H9 (cell line): ENCODE measurements around the gene ENOX2. TPM values are rescaled to one million over a fixed set of nuclear protein-coding genes. Genes with fewer than 3 reads are reported as not detected.

ENCODE experiments used
- DNase-seq: peaks from one replicate; pipeline ENCODE4 v3.0.0-alpha.2; 2017
- H2AFZ ChIP-seq: one replicate; pipeline ENCODE4 v1.6.1; 2013; ENCODE audit warnings: mild to moderate bottlenecking, low read length, control low read depth, moderate library complexity
- H2AK5ac ChIP-seq: 2 replicates; pipeline ENCODE4 v1.6.1; 2013; ENCODE audit warnings: low read length, control low read depth, mixed read lengths; ENCODE audit not compliant: insufficient read length
- H2BK120ac ChIP-seq: one replicate; pipeline ENCODE4 v1.6.1; 2013; ENCODE audit warnings: low read depth, mild to moderate bottlenecking, low read length, control low read depth, inconsistent platforms; ENCODE audit not compliant: poor library complexity, severe bottlenecking
- H2BK12ac ChIP-seq: 2 replicates; pipeline ENCODE4 v1.6.1; 2013; ENCODE audit warnings: low read length, control low read depth, mixed read lengths, low read depth; ENCODE audit not compliant: insufficient read length
- H2BK15ac ChIP-seq: 2 replicates; pipeline ENCODE4 v1.6.1; 2013; ENCODE audit warnings: low read depth, low read length, control low read depth
- H2BK20ac ChIP-seq: one replicate; pipeline ENCODE4 v1.6.1; 2013; ENCODE audit warnings: low read depth, mild to moderate bottlenecking, low read length, control low read depth, inconsistent platforms; ENCODE audit not compliant: poor library complexity, severe bottlenecking
- H2BK5ac ChIP-seq: 2 replicates; pipeline ENCODE4 v1.6.1; 2013; ENCODE audit warnings: low read length, control low read depth, mixed read lengths; ENCODE audit not compliant: insufficient read length
- H3K14ac ChIP-seq: 2 replicates; pipeline ENCODE4 v1.6.1; 2013; ENCODE audit warnings: low read length, control low read depth; ENCODE audit not compliant: insufficient read depth
- H3K18ac ChIP-seq: 2 replicates; pipeline ENCODE4 v1.6.1; 2013; ENCODE audit warnings: low read depth, mild to moderate bottlenecking, mixed read lengths, low read length, control low read depth; ENCODE audit not compliant: insufficient read length
- H3K23ac ChIP-seq: 2 replicates; pipeline ENCODE4 v1.6.1; 2013; ENCODE audit warnings: low read length, control low read depth, mixed read lengths, low read depth; ENCODE audit not compliant: insufficient read length
- H3K23me2 ChIP-seq: 2 replicates; pipeline ENCODE4 v1.6.1; 2013; ENCODE audit warnings: low read depth, mild to moderate bottlenecking, mixed read lengths, low read length, control low read depth; ENCODE audit not compliant: insufficient read length, poor library complexity, severe bottlenecking
- H3K27ac ChIP-seq: 2 replicates; pipeline ENCODE4 v1.5.1; 2013; ENCODE audit warnings: low read length, control low read depth, mixed read lengths, low read depth; ENCODE audit not compliant: insufficient read length
- H3K27me3 ChIP-seq: 2 replicates; pipeline ENCODE4 v1.6.1; 2013; ENCODE audit warnings: low read length, control low read depth, inconsistent platforms; ENCODE audit not compliant: insufficient read depth
- H3K4ac ChIP-seq: 2 replicates; pipeline ENCODE4 v1.6.1; 2013; ENCODE audit warnings: low read depth, mild to moderate bottlenecking, control low read depth, inconsistent platforms, low read length, moderate library complexity
- H3K4me1 ChIP-seq: 2 replicates; pipeline ENCODE4 v1.6.1; 2013; ENCODE audit warnings: low read length, control low read depth, inconsistent platforms; ENCODE audit not compliant: insufficient read depth
- H3K4me2 ChIP-seq: 2 replicates; pipeline ENCODE4 v1.6.1; 2013; ENCODE audit warnings: low read length, control low read depth, mixed read lengths; ENCODE audit not compliant: insufficient read length, insufficient read depth
- H3K56ac ChIP-seq: 2 replicates; pipeline ENCODE4 v1.6.1; 2013; ENCODE audit warnings: low read depth, mild to moderate bottlenecking, mixed read lengths, low read length, control low read depth; ENCODE audit not compliant: insufficient read length
- H3K79me1 ChIP-seq: 2 replicates; pipeline ENCODE4 v1.6.1; 2013; ENCODE audit warnings: low read depth, mild to moderate bottlenecking, moderate library complexity, low read length, control low read depth, inconsistent platforms; ENCODE audit not compliant: insufficient read depth, poor library complexity, severe bottlenecking
- H3K79me2 ChIP-seq: 2 replicates; pipeline ENCODE4 v1.6.1; 2013; ENCODE audit warnings: low read length, control low read depth, inconsistent platforms; ENCODE audit not compliant: insufficient read depth
- H3K9ac ChIP-seq: 2 replicates; pipeline ENCODE4 v1.6.1; 2013; ENCODE audit warnings: low read length, control low read depth, mixed read lengths; ENCODE audit not compliant: insufficient read length; ENCODE audit errors: extremely low read depth
- H3K9me3 ChIP-seq: one replicate; pipeline ENCODE4 v1.6.1; 2013; ENCODE audit warnings: low read depth, low read length, inconsistent platforms; ENCODE audit not compliant: control insufficient read depth
- H3T11ph ChIP-seq: one replicate; pipeline ENCODE4 v1.6.1; 2013; ENCODE audit warnings: mild to moderate bottlenecking, low read length, control low read depth, inconsistent platforms
- H4K20me1 ChIP-seq: one replicate; pipeline ENCODE4 v1.6.1; 2013; ENCODE audit not compliant: control insufficient read depth, insufficient read length, insufficient read depth
- H4K5ac ChIP-seq: 2 replicates; pipeline ENCODE4 v1.6.1; 2013; ENCODE audit warnings: low read depth, mild to moderate bottlenecking, mixed read lengths, low read length, control low read depth; ENCODE audit not compliant: insufficient read length
- H4K8ac ChIP-seq: replicated peaks from 2 replicates; pipeline ENCODE4 v1.6.1; 2013; ENCODE audit warnings: low read length, control low read depth, mixed read lengths, low read depth; ENCODE audit not compliant: insufficient read length
- H4K91ac ChIP-seq: 2 replicates; pipeline ENCODE4 v1.6.1; 2013; ENCODE audit warnings: low read depth, mild to moderate bottlenecking, moderate library complexity, mixed read lengths, low read length, control low read depth; ENCODE audit not compliant: insufficient read length
- H3K27ac Mint-ChIP-seq, 3 experiments: 2 replicates in 2 of 3; 3 replicates in 1 of 3; pipeline ENCODE4 v1.8.0; 2020 to 2021; ENCODE audit warnings: mixed read lengths in 3 of 3, mild to moderate bottlenecking in 1 of 3, moderate library complexity in 1 of 3
- H3K27me3 Mint-ChIP-seq: 2 replicates; pipeline ENCODE4 v1.8.0; 2021; ENCODE audit warnings: low read depth, mild to moderate bottlenecking, moderate library complexity, mixed read lengths
- H3K36me3 Mint-ChIP-seq, 3 experiments: 2 replicates in 2 of 3; 3 replicates in 1 of 3; pipeline ENCODE4 v1.8.0; 2020 to 2021; ENCODE audit warnings: low read depth in 3 of 3, mixed read lengths in 3 of 3; ENCODE audit not compliant: insufficient read depth in 1 of 3
- H3K4me1 Mint-ChIP-seq, 2 experiments: 2 replicates each; pipeline ENCODE4 v1.8.0; 2020; ENCODE audit warnings: mixed read lengths in 2 of 2
- H3K4me3 Mint-ChIP-seq, 2 experiments: 2 replicates in 1 of 2; 3 replicates in 1 of 2; pipeline ENCODE4 v1.8.0; 2020 to 2021; ENCODE audit warnings: mild to moderate bottlenecking in 2 of 2, mixed read lengths in 2 of 2, moderate library complexity in 1 of 2
- H3K9me3 Mint-ChIP-seq, 2 experiments: 2 replicates in 1 of 2; 3 replicates in 1 of 2; pipeline ENCODE4 v1.8.0; 2020; ENCODE audit warnings: mild to moderate bottlenecking in 2 of 2, mixed read lengths in 2 of 2, moderate library complexity in 1 of 2
- CTCF ChIP-seq: fragments of 200-600 bp; sonication (generic); conservative IDR thresholded peaks from 3 replicates; pipeline ENCODE4 v1.8.0; 2021; ENCODE audit warnings: antibody characterized with exemption, mild to moderate bottlenecking
- total RNA-seq: library from RNA; stranded (reverse); gene quantifications from 2 replicates; pipeline ENCODE4 v1.2.1, GENCODE V29; 2021

ENOX2 gene
- total RNA-seq, 1 experiment from 2014 or later, result 17.7 TPM

- Histone ChIP-seq H4K91ac (no peak overlapping the region), H3K9me3 (peaks cover 19% of the 10 kb centered on the region), H3T11ph (no peak overlapping the region), H4K8ac (no peak overlapping the region), H3K4me2 (no peak overlapping the region), H2BK20ac (no peak overlapping the region), H2BK5ac (no peak overlapping the region), H3K9ac (no peak overlapping the region), H4K5ac (no peak overlapping the region), H3K4me1 (no peaks in the 10 kb centered on the region), H3K27me3 (no peaks in the 10 kb centered on the region), H2BK12ac (no peak overlapping the region), H3K23me2 (no peaks in the 10 kb centered on the region), H4K20me1 (no peaks in the 10 kb centered on the region), H3K18ac (no peak overlapping the region), H3K79me2 (no peaks in the 10 kb centered on the region), H3K14ac (no peak overlapping the region), H3K23ac (no peak overlapping the region), H3K27ac (no peak overlapping the region), H2BK15ac (no peak overlapping the region), H2AK5ac (no peak overlapping the region), H2AFZ (no peak overlapping the region), H3K56ac (no peak overlapping the region), H3K4ac (no peak overlapping the region), H2BK120ac (no peak overlapping the region), H3K79me1 (no peaks in the 10 kb centered on the region)
- peaks cover 19 to 50% (median 36%) of the 10 kb centered on the region in 3 experiments for H3K36me3 Mint-ChIP-seq
- no peak for DNase-seq
- H3K9me3 Mint-ChIP-seq, result peaks cover 43 to 50% of the 10 kb centered on the region in 2 experiments
- TF ChIP-seq CTCF, result no peak
- no peak overlapping the region for H3K4me3 Mint-ChIP-seq
- H3K27me3 Mint-ChIP-seq, result no peaks in the 10 kb centered on the region
- no peaks in the 10 kb centered on the region for H3K4me1 Mint-ChIP-seq
- no peak overlapping the region for H3K27ac Mint-ChIP-seq
Measured at GRCh38 chrX:130728208-130728607, 174.8 kb downstream of the ENOX2 start.
